Measurements from ENCODE around the gene PDS5B.
"Not testable (repeated sequence)": the region's sequence is repeated elsewhere in the genome, so short reads cannot be mapped to it uniquely, and the experiment has no call there.

PDS5B gene

DNA sequence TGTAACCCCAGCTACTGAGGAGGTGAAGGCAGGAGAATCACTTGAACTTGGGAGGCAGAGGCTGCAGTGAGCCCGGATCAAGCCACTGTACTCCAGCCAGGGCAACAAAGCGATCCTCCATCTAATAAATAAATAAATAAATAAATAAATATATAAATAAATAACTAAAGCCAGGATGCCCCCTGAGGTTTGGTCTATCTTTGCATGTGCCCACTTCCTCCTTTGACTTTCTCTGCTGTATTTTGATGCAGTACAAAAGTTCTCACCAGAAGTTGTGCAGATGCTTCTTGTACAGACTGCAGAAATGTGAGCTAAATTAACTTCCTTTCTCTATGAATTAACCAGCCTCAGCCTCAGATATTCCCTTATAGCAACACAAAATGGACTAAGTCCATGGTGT lies 41.2 kb upstream of the PDS5B start:
- TF ChIP-seq CTCF (IDR thresholded peaks at IDR 0.05; ENCODE audit: insufficient read depth, low read length, missing control alignments), result no peak
- no peak overlapping the region for H3K4me3 ChIP-seq (ENCODE audit: low read depth, low read length)
- CTCF ChIA-PET, result no interaction called here
- DNase-seq (ENCODE audit: low read depth, low spot score), result no peak
- POLR2A ChIA-PET, result no interaction called here

GRCh38 chr13:32548837-32549236 lies 37.4 kb upstream of the PDS5B start:
- no peak for DNase-seq (ENCODE audit: low read depth, low spot score)
- H3K4me3 ChIP-seq (ENCODE audit: low read depth, low read length), result no peak overlapping the region
- CTCF ChIA-PET, result interaction anchor here (0.6 kb wide), 1 partner anchor 233 kb away, joined by 3 read pairs; no protein-coding TSS in a partner anchor
- POLR2A ChIA-PET, result no interaction called here
- no peak for TF ChIP-seq CTCF (IDR thresholded peaks at IDR 0.05; ENCODE audit: insufficient read depth, low read length, missing control alignments)

DNA sequence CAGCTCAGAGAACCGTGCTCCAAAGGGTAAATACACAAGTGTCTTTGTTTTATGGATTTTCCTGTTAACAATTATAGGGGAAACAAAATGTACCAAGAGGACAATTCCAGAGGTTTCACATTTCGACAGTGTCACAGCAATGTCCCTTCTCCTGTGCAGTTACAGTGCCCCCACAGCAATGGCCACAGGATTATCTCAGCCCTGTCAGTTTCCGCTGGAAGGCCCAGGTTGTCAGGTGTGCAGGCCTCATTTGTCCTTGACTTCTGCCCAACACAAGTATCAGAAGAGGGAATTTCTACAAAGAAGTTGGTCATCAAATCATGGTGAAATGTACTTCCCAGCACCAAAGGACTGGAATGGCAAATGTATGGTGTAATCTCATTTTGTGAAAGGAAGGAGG lies 36.5 kb upstream of the PDS5B start:
- ChIA-PET CTCF (interaction anchor here (0.6 to 1.2 kb wide), 2 partner anchors 31 to 234 kb away, joined by 3 read pairs; no protein-coding TSS in a partner anchor), POLR2A (no interaction called here)
- no peak overlapping the region for H3K4me3 ChIP-seq (ENCODE audit: low read depth, low read length)
- no peak for DNase-seq (ENCODE audit: low read depth, low spot score)
- TF ChIP-seq CTCF (IDR thresholded peaks at IDR 0.05; ENCODE audit: insufficient read depth, low read length, missing control alignments), result no peak

DNA sequence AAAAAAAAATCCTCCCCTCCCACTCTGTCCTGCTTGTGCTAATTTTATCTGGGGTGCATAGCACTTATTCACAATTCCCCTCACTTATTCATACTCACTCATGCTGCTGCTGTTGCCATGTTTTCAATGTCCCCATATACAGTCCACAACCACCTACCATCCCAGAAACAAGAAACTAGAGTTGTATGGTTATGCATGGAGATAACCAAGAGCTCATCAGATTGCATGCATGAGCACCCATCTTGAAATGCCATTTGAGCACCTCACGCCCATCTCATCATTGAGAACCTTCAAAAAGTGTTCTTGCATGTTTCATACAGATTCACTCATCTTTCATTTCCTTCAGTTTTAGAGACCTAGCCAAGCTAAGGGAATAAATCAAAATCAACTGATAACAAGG lies 32.5 kb upstream of the PDS5B start:
- CTCF ChIA-PET, result no interaction called here
- POLR2A ChIA-PET, result no interaction called here
- no peak for DNase-seq (ENCODE audit: low read depth, low spot score)

DNA sequence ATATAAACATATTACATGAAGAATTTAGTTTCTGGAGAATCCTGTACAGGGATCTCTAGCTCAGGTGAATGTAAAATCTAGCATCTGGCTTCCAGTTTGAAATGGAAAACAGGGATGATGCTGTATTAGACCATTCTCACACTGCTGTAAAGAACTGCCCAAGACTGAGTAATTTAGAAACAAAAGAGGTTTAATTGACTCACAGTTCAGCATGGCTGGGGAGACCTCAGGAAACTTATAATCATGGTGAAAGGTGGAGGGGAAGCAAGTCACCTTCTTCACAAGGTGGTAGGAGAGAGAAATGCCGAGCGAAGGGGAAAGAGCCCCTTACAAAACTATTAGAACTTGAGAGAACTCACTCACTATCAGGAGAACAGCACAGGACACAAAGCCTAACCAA lies 30.6 kb upstream of the PDS5B start:
- CTCF ChIA-PET, result no interaction called here
- POLR2A ChIA-PET, result no interaction called here
- no peak overlapping the region for H3K4me3 ChIP-seq (ENCODE audit: low read depth, low read length)
- no peak for DNase-seq (ENCODE audit: low read depth, low spot score)
- no peak for TF ChIP-seq CTCF (IDR thresholded peaks at IDR 0.05; ENCODE audit: insufficient read depth, low read length, missing control alignments)

More for the DNA sequence above, 32.5 kb upstream of the PDS5B start:
- no peak for TF ChIP-seq CTCF (IDR thresholded peaks at IDR 0.05; ENCODE audit: insufficient read depth, low read length, missing control alignments)
- no peak overlapping the region for H3K4me3 ChIP-seq (ENCODE audit: low read depth, low read length)

DNA sequence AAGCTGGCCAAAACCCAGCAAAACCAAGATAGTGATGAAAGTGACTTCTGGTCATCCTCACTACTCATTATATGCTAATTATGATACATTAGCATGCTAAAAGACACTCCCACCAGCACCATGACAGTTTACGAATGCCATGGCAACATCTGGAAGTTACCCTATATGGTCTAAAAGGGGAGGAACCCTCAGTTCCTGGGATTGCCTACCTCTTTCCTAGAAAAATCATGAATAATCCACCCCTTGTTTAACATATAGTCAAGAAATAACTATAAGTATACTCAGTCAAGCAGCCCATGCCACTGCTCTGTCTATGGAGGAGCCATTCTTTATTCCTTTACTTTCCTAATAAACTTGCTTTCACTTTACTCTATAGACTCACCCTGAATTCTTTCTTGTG lies 25.4 kb upstream of the PDS5B start:
- DNase-seq (ENCODE audit: low read depth, low spot score); H3K4me3 ChIP-seq (ENCODE audit: low read depth, low read length); POLR2A ChIA-PET: not testable (repeated sequence)
- CTCF ChIA-PET, result interaction anchor here (0.9 to 1.9 kb wide), 3 partner anchors 9 to 1163 kb away, joined by 4 to 5 read pairs (median 4); no protein-coding TSS in a partner anchor

GRCh38 chr13:32575687-32576086 lies 10.6 kb upstream of the PDS5B start:
- H3K4me3 ChIP-seq (ENCODE audit: low read depth, low read length); DNase-seq (ENCODE audit: low read depth, low spot score); CTCF ChIA-PET; POLR2A ChIA-PET: not testable (repeated sequence)

Data from AG04449 (cell line).